K562 (cell line): ENCODE measurements around the gene ELMOD1. TPM values are rescaled to one million over a fixed set of nuclear protein-coding genes. Genes with fewer than 3 reads are reported as not detected.

Experiments
- ATAC-seq: fragments of 200-7000 bp; cut with Tn5 transposase; 3 replicates; pipeline ENCODE4 v1.9.1; 2020; ENCODE audit warnings: moderate library complexity
- BruUV-seq: library from RNA; stranded (reverse); fragments of 400-500 nt; replicated peaks from 2 replicates; lab custom pipeline; 2021; lab: Mats Ljungman, UMichigan
- CTCF ChIA-PET: fragments of 300-600 bp; formaldehyde crosslinking; extraction: SDS; loops from one replicate; lab custom pipeline; 2021; ENCODE audit warnings: low intra/inter-chr PET ratio; lab: Yijun Ruan, JAX
- POLR2A ChIA-PET: fragments of 300-600, 350-650 bp; sonication (Branson Sonifier 250); formaldehyde crosslinking; extraction: SDS; loops from one replicate; lab custom pipeline; 2021; ENCODE audit warnings: antibody characterized with exemption, inconsistent platforms; lab: Yijun Ruan, JAX
- DNase-seq, 4 experiments: peaks; one replicate each; pipeline versions ENCODE4 v3.0.0 to v3.0.0-alpha.2; 2011 to 2018; ENCODE audit warnings: low spot score in 3 of 4, mixed read lengths in 3 of 4; ENCODE audit errors: extremely low read depth in 1 of 4
- FAIRE-seq: peaks from 2 replicates; lab custom pipeline; 2011; peaks lifted over from hg19 to GRCh38; lab: Jason Lieb, UNC
- H2AFZ ChIP-seq: 2 replicates; pipeline ENCODE4 v1.6.0; 2011; ENCODE audit warnings: low read depth, low read length, control low read depth, inconsistent platforms
- H3K27ac ChIP-seq: fragments of 200-600 bp; 3 replicates; pipeline ENCODE4 v1.8.0; 2011; ENCODE audit warnings: low read depth, mild to moderate bottlenecking, control low read depth, inconsistent platforms, low read length, moderate library complexity, mixed read lengths; ENCODE audit errors: extremely low read depth
- H3K27me3 ChIP-seq, 2 experiments: fragments of 300-600 bp in 1 of 2; 2 replicates in 1 of 2; 3 replicates in 1 of 2; pipeline versions ENCODE4 v1.6.0 to v1.8.0; 2011; ENCODE audit warnings: inconsistent platforms in 2 of 2, low read length in 2 of 2, mild to moderate bottlenecking in 1 of 2, mixed read lengths in 1 of 2, moderate library complexity in 1 of 2; ENCODE audit not compliant: control insufficient read depth in 2 of 2, insufficient read depth in 2 of 2
- H3K36me3 ChIP-seq: fragments of 300-600 bp; 3 replicates; pipeline ENCODE4 v1.8.0; 2011; ENCODE audit warnings: mild to moderate bottlenecking, low read length, inconsistent platforms; ENCODE audit not compliant: control insufficient read depth, insufficient read depth
- H3K4me1 ChIP-seq, 2 experiments: fragments of 200-600 bp in 1 of 2; replicated peaks in 1 of 2; 2 replicates in 1 of 2; 3 replicates in 1 of 2; pipeline versions ENCODE4 v1.5.1 to v1.8.0; 2011; ENCODE audit warnings: inconsistent platforms in 2 of 2, low read length in 2 of 2, mild to moderate bottlenecking in 1 of 2, mixed read lengths in 1 of 2, moderate library complexity in 1 of 2; ENCODE audit not compliant: control insufficient read depth in 2 of 2, insufficient read depth in 2 of 2
- H3K4me2 ChIP-seq: 2 replicates; pipeline ENCODE4 v1.6.1; 2011; ENCODE audit warnings: low read length, control low read depth, inconsistent platforms, mixed read lengths; ENCODE audit not compliant: insufficient read depth
- H3K4me3 ChIP-seq: fragments of 200-600 bp; sonication (generic), shearing (Covaris generic); 2 replicates; pipeline ENCODE4 v1.5.1; 2016; ENCODE audit warnings: control low read depth, inconsistent platforms
- H3K79me2 ChIP-seq: fragments of 200-600 bp; 3 replicates; pipeline ENCODE4 v1.8.0; 2011; ENCODE audit warnings: low read length, inconsistent platforms; ENCODE audit not compliant: control insufficient read depth, insufficient read depth
- H3K9ac ChIP-seq, 2 experiments: 2 replicates each; pipeline versions ENCODE4 v1.6.0 to v1.6.1; 2011; ENCODE audit warnings: low read depth in 2 of 2, low read length in 2 of 2, control low read depth in 1 of 2, inconsistent platforms in 1 of 2, mild to moderate bottlenecking in 1 of 2, mixed read lengths in 1 of 2; ENCODE audit not compliant: insufficient read depth in 1 of 2
- H3K9me1 ChIP-seq: one replicate; pipeline ENCODE4 v1.6.0; 2011; ENCODE audit warnings: inconsistent platforms, mild to moderate bottlenecking, low read length, moderate library complexity; ENCODE audit not compliant: control insufficient read depth, insufficient read depth
- H3K9me3 ChIP-seq: replicated peaks from 2 replicates; pipeline ENCODE4 v1.5.1; 2011; ENCODE audit warnings: low read depth, low read length, inconsistent platforms; ENCODE audit not compliant: control insufficient read depth, insufficient read depth
- H4K20me1 ChIP-seq: replicated peaks from 2 replicates; pipeline ENCODE4 v1.6.1; 2011; ENCODE audit warnings: low read length, inconsistent platforms, mixed read lengths; ENCODE audit not compliant: control insufficient read depth, insufficient read depth
- FOXK1 ChIP-seq: sonication (generic); formaldehyde crosslinking; IDR thresholded peaks from 2 replicates; pipeline ENCODE4 v1.8.0; 2022; ENCODE audit warnings: missing genetic modification reagents, mild to moderate bottlenecking, borderline replicate concordance
- NRF1 ChIP-seq, 2 experiments: fragments of 450-650 bp; IDR thresholded peaks in 1 of 2; conservative IDR thresholded peaks in 1 of 2; 2 replicates each; pipeline ENCODE4 v1.6.1; 2014; ENCODE audit warnings: mild to moderate bottlenecking in 2 of 2
- PHB2 ChIP-seq: fragments of 450-650 bp; IDR thresholded peaks from 2 replicates; pipeline ENCODE4 v1.6.1; 2017; ENCODE audit warnings: low read depth
- ZKSCAN3 ChIP-seq: fragments of 250-450 bp; sonication (Bioruptor Pico); IDR thresholded peaks from 2 replicates; pipeline ENCODE4 v1.4.0; 2020
- ZNF586 ChIP-seq: fragments of 450-650 bp; formaldehyde crosslinking; conservative IDR thresholded peaks from 2 replicates; pipeline ENCODE4 v1.4.0; 2020; ENCODE audit warnings: mild to moderate bottlenecking, moderate library complexity
- ZNF644 ChIP-seq: fragments of 200-800 bp; sonication (Bioruptor generic); IDR thresholded peaks from 2 replicates; pipeline ENCODE4 v1.6.1; 2016; ENCODE audit warnings: low read depth, missing genetic modification characterization, missing compliant biosample characterization
- ZNF778 ChIP-seq: fragments of 450-650 bp; formaldehyde crosslinking; IDR thresholded peaks from 2 replicates; pipeline ENCODE4 v1.4.0; 2020; ENCODE audit warnings: mild to moderate bottlenecking, moderate library complexity
- ZNF780A ChIP-seq: fragments of 250-450 bp; sonication (Bioruptor Pico); IDR thresholded peaks from 2 replicates; pipeline ENCODE4 v1.5.0; 2021; ENCODE audit warnings: mild to moderate bottlenecking
- WGBS: fragments of 100-300 bp; shearing (Covaris generic); methylation state at CpG from one replicate; pipeline ENCODE4 v1.1.6; 2016; ENCODE audit warnings: low coverage, mixed read lengths; ENCODE audit not compliant: insufficient coverage; ENCODE audit errors: missing lambda C conversion rate; 5-methylcytosine and 5-hydroxymethylcytosine counted together
- in situ Hi-C: fragments of 300-500 bp; cut with MboI; formaldehyde crosslinking; loops from 4 replicates; pipeline ENCODE4 v1.15.0; 2018; ENCODE audit warnings: inconsistent platforms, mixed read lengths
- intact Hi-C: fragments of 100-400 bp; cut with micrococcal nuclease; formaldehyde crosslinking; loops from 2 replicates; pipeline ENCODE4 v1.14.2; 2022
- polyA plus RNA-seq, 8 experiments: library from polyadenylated mRNA; depleted of rRNA in 4 of 8; stranded (reverse) in 5 of 8; unstranded in 3 of 8; fragments of >200 nt; fragmentation: Nextera tagmentation in 2 of 8; fragmentation: Illumina TruSeq in 1 of 8; extraction: Ambion mirVana in 2 of 8; extraction: Trizol in 1 of 8; gene quantifications; 2 replicates each; pipeline versions ENCODE4 v1.2.1 to v1.2.3, GENCODE V29; 2011 to 2014; ENCODE audit warnings: inconsistent platforms in 1 of 8, missing spikeins in 1 of 8
- total RNA-seq, 7 experiments: library from RNA; depleted of rRNA in 6 of 7; stranded (reverse); fragments of >200 nt in 6 of 7; fragmentation: Illumina TruSeq in 2 of 7; extraction: Trizol in 2 of 7; gene quantifications; 2 replicates each; pipeline versions ENCODE4 v1.2.1 to v1.2.3, GENCODE V29; 2011 to 2021; ENCODE audit warnings: low replicate concordance in 1 of 7

ELMOD1 gene
- total and polyA plus RNA-seq, 9 of the 15 experiments (the other 6 are each of a cell fraction or from before 2014, with no cell fraction given) = not detected

DNA sequence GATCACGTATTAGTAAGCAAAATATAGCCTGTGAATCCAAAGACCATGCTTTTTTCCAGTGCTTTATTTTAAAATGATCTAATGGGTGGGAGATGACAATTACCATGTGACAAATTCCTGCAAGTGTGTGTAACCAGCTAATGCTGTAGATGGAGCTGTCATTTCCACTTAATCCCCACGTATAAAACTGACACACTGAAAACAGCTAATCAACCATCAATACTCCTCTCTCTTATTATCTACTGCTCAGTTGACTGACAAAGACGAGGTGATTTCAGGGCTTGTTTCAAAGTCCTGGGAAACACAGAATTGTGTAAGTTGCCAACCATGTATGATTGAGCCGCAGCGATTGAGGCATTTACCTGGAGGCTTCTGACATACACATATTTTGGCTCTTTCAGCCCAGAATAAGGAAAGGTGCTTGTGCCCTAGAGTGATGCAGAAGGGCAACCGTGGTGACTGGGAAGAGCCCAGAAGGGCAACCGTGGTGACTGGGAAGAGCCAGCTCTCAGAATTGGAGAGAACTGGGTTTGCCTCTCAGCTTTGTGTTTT is 111.2 kb downstream of the ELMOD1 start:
- H3K9me1 ChIP-seq = no peaks in the 10 kb centered on the region
- WGBS = 2% methylated on average over 7 of the region's 7 CpGs
- no peak overlapping the region for H3K27ac ChIP-seq
- H2AFZ ChIP-seq = no peak overlapping the region
- H3K4me3 ChIP-seq = no peak overlapping the region
- no TSS peak for BruUV-seq
- H3K4me2 ChIP-seq = no peak overlapping the region
- ATAC-seq (no peak), FAIRE-seq (no peak), DNase-seq (no peak)
- H3K79me2 ChIP-seq = no peaks in the 10 kb centered on the region
- POLR2A ChIA-PET = no interaction called here
- peaks cover 3% of the 10 kb centered on the region; the same call in 1 of the 2 replicates for H4K20me1 ChIP-seq
- intact Hi-C loops (no loop called here), in situ Hi-C loops (no loop called here)
- no peak overlapping the region for H3K9ac ChIP-seq
- peaks cover 8 to 10% of the 10 kb centered on the region in 2 experiments for H3K27me3 ChIP-seq
- H3K4me1 ChIP-seq = no peaks in the 10 kb centered on the region; a peak in 1 of 5 replicates
- no peak for TF ChIP-seq NRF1 (conservative IDR thresholded peaks at IDR 0.05 in 1 of 2, IDR thresholded peaks at IDR 0.05 in 1 of 2)
- TF ChIP-seq ZNF586 (CRISPR knock-in tag) = no peak
- TF ChIP-seq FOXK1 = no peak
- TF ChIP-seq ZNF780A = no peak
- TF ChIP-seq PHB2 = no peak
- no peak for TF ChIP-seq ZNF644
- TF ChIP-seq ZNF778 (CRISPR knock-in tag) = no peak
- H3K9me3 ChIP-seq = no peaks in the 10 kb centered on the region
- CTCF ChIA-PET = no interaction called here
- H3K36me3 ChIP-seq = no peaks in the 10 kb centered on the region

GRCh38 chr11:107702723-107703122 is 111.8 kb downstream of the ELMOD1 start:
- CTCF ChIA-PET = no interaction called here
- Histone ChIP-seq H3K4me1 (no peaks in the 10 kb centered on the region; a peak in 1 of 5 replicates), H3K27me3 (peaks cover 4 to 10% of the 10 kb centered on the region in 2 experiments), H2AFZ (no peak overlapping the region), H3K9me3 (no peaks in the 10 kb centered on the region), H3K27ac (no peak overlapping the region)
- BruUV-seq = no TSS peak
- ATAC-seq = no peak
- no peak for TF ChIP-seq ZKSCAN3 (CRISPR knock-in tag)
- TF ChIP-seq, all 486 proteins: peak for 0
- FAIRE-seq (no peak), DNase-seq (no peak)
- in situ Hi-C loops (no loop called here), intact Hi-C loops (no loop called here)
- WGBS = 0% methylated on average over 2 of the region's 2 CpGs
- Histone ChIP-seq H3K36me3 (no peaks in the 10 kb centered on the region), H3K4me3 (no peak overlapping the region), H3K79me2 (no peaks in the 10 kb centered on the region), H3K4me2 (no peak overlapping the region), H3K9me1 (no peaks in the 10 kb centered on the region), H4K20me1 (peaks cover 3% of the 10 kb centered on the region; the same call in 1 of the 2 replicates), H3K9ac (no peak overlapping the region)
- POLR2A ChIA-PET = no interaction called here
